Activated naive CD4-positive, alpha-beta T cell (primary cell): ENCODE results near the gene NAGS.
A peak's percentile ranks its signal among the peaks of the same experiment; 100 is the strongest.
"Not testable (repeated sequence)": the region's sequence is repeated elsewhere in the genome, so short reads cannot be mapped to it uniquely, and the experiment has no call there.

ENCODE experiments used
- DNase-seq, 4 experiments: peaks; one replicate each; lab custom pipeline; 2025; lab: John Stamatoyannopoulos, UW

The NAGS gene

GRCh38 chr17:44007346-44008204 is 3.2 kb downstream of the NAGS start:
- no peak for DNase-seq

GRCh38 chr17:44008205-44008909 is 3.9 kb downstream of the NAGS start:
- no peak for DNase-seq

- DNase-seq = no peak
Measured at GRCh38 chr17:44010966-44011647, 6.7 kb downstream of the NAGS start.

- DNase-seq = no peak
Measured at GRCh38 chr17:44011876-44012275, 7.5 kb downstream of the NAGS start.

- DNase-seq = no peak
Measured at GRCh38 chr17:44012391-44012790, 8.0 kb downstream of the NAGS start.

- DNase-seq = no peak
Measured at GRCh38 chr17:44012874-44013273, 8.5 kb downstream of the NAGS start.

- no peak for DNase-seq
Measured at GRCh38 chr17:44014133-44014436, 9.7 kb downstream of the NAGS start.

- peak; percentile 49 to 84 (median 78) for DNase-seq
Measured at GRCh38 chr17:44014437-44015172, 10.2 kb downstream of the NAGS start, which contains the start of gene TMEM101. TMEM101 (minus strand) TSS chr17:44014963; CDS start chr17:44014952, 11 bp downstream.

- not testable (repeated sequence) for DNase-seq
Measured at GRCh38 chr17:44021227-44021626, 16.8 kb downstream of the NAGS start.

- DNase-seq = no peak
Measured at GRCh38 chr17:44022246-44022645, 17.8 kb downstream of the NAGS start.

GRCh38 chr17:44023545-44024270 is 19.3 kb downstream of the NAGS start:
- no peak for DNase-seq

- DNase-seq = no peak
Measured at GRCh38 chr17:44024271-44024663, 19.8 kb downstream of the NAGS start.

GRCh38 chr17:44024853-44025252 is 20.4 kb downstream of the NAGS start:
- DNase-seq = no peak

GRCh38 chr17:44029736-44030135 is 25.3 kb downstream of the NAGS start:
- DNase-seq = no peak

- no peak for DNase-seq
Measured at GRCh38 chr17:44030482-44030881, 26.1 kb downstream of the NAGS start.

- no peak for DNase-seq
Measured at GRCh38 chr17:44033861-44034408, 29.5 kb downstream of the NAGS start.

- DNase-seq = not testable (repeated sequence)
Measured at GRCh38 chr17:44034688-44035087, 30.3 kb downstream of the NAGS start.

- DNase-seq = no peak
Measured at GRCh38 chr17:44037471-44037870, 33.0 kb downstream of the NAGS start.

- no peak for DNase-seq
Measured at GRCh38 chr17:44038604-44039011, 34.2 kb downstream of the NAGS start.

- DNase-seq = no peak
Measured at GRCh38 chr17:44039829-44040635, 35.6 kb downstream of the NAGS start.
